Chondrocyte (in vitro differentiated cells): ENCODE results near the gene GOLGA1. TPM values are rescaled to one million over a fixed set of nuclear protein-coding genes. Genes with fewer than 3 reads are reported as not detected.

Experiments used
- DNase-seq: peaks from one replicate; pipeline ENCODE4 v3.0.0; 2021; ENCODE audit warnings: mixed read lengths, low spot score
- H3K27ac Mint-ChIP-seq: one replicate; pipeline ENCODE4 v1.8.0; 2021; ENCODE audit warnings: mild to moderate bottlenecking, moderate library complexity, mixed read lengths; ENCODE audit not compliant: unreplicated experiment
- H3K27me3 Mint-ChIP-seq: 2 replicates; pipeline ENCODE4 v1.8.0; 2021; ENCODE audit warnings: low read depth, mixed read lengths
- H3K36me3 Mint-ChIP-seq: 2 replicates; pipeline ENCODE4 v1.8.0; 2021; ENCODE audit warnings: low read depth, mixed read lengths
- H3K4me1 Mint-ChIP-seq: 2 replicates; pipeline ENCODE4 v1.8.0; 2021; ENCODE audit warnings: low read depth, mild to moderate bottlenecking, mixed read lengths
- H3K4me3 Mint-ChIP-seq: one replicate; pipeline ENCODE4 v1.8.0; 2021; ENCODE audit warnings: mild to moderate bottlenecking, moderate library complexity, mixed read lengths; ENCODE audit not compliant: unreplicated experiment
- H3K9me3 Mint-ChIP-seq: 2 replicates; pipeline ENCODE4 v1.8.0; 2021; ENCODE audit warnings: low read depth, mixed read lengths
- total RNA-seq: library from RNA; stranded (reverse); gene quantifications from 3 replicates; pipeline ENCODE4 v1.2.1, GENCODE V29; 2021
- TF ChIP-seq, protein P1 (sequence below): fragments of 200-600 bp; sonication (generic); IDR thresholded peaks from 2 replicates; pipeline ENCODE4 v1.5.0; 2021; ENCODE audit warnings: antibody characterized with exemption, mild to moderate bottlenecking, moderate library complexity

The GOLGA1 gene
- total RNA-seq, 1 donor from 2014 or later = 25.0 TPM

DNA sequence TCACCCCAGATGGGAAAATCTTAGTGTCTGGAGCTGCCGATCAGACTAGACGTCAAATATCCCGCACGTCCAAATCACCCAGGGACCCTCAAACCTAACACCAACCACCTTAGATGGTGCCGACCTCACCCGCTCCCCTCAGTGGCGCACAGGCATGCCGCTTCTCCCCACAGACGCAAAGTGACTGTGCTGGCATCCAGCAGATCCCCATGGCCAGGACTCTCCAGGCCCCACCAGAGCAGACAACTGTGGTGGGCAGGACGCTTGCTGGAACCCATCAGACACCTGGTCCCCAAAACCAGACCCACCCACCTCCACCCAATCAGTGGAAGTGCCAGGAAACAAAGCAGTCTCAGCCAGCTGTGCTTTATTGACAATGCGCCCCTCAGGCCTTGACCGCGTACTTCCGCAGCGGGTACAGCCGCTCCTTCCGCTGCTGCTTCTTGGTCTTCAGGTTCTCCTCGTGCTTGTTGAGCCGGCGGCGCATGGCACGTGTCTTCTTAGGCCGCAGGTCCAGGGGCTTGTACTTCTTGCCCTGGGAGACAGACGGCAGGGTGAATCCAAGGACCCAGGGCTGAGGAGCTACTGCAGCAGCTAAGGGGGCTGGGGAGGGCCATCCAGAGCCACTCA, 83.2 kb downstream of the GOLGA1 start:
- no peak for DNase-seq
- H3K4me1 Mint-ChIP-seq = peaks cover 41% of the 10 kb centered on the region
- no peak overlapping the region for H3K27ac Mint-ChIP-seq
- TF ChIP-seq, protein P1, sequence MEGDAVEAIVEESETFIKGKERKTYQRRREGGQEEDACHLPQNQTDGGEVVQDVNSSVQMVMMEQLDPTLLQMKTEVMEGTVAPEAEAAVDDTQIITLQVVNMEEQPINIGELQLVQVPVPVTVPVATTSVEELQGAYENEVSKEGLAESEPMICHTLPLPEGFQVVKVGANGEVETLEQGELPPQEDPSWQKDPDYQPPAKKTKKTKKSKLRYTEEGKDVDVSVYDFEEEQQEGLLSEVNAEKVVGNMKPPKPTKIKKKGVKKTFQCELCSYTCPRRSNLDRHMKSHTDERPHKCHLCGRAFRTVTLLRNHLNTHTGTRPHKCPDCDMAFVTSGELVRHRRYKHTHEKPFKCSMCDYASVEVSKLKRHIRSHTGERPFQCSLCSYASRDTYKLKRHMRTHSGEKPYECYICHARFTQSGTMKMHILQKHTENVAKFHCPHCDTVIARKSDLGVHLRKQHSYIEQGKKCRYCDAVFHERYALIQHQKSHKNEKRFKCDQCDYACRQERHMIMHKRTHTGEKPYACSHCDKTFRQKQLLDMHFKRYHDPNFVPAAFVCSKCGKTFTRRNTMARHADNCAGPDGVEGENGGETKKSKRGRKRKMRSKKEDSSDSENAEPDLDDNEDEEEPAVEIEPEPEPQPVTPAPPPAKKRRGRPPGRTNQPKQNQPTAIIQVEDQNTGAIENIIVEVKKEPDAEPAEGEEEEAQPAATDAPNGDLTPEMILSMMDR = no peak
- H3K27me3 Mint-ChIP-seq = no peaks in the 10 kb centered on the region
- H3K4me3 Mint-ChIP-seq = no peak overlapping the region
- no peaks in the 10 kb centered on the region for H3K9me3 Mint-ChIP-seq
- peaks cover 15% of the 10 kb centered on the region for H3K36me3 Mint-ChIP-seq

DNA sequence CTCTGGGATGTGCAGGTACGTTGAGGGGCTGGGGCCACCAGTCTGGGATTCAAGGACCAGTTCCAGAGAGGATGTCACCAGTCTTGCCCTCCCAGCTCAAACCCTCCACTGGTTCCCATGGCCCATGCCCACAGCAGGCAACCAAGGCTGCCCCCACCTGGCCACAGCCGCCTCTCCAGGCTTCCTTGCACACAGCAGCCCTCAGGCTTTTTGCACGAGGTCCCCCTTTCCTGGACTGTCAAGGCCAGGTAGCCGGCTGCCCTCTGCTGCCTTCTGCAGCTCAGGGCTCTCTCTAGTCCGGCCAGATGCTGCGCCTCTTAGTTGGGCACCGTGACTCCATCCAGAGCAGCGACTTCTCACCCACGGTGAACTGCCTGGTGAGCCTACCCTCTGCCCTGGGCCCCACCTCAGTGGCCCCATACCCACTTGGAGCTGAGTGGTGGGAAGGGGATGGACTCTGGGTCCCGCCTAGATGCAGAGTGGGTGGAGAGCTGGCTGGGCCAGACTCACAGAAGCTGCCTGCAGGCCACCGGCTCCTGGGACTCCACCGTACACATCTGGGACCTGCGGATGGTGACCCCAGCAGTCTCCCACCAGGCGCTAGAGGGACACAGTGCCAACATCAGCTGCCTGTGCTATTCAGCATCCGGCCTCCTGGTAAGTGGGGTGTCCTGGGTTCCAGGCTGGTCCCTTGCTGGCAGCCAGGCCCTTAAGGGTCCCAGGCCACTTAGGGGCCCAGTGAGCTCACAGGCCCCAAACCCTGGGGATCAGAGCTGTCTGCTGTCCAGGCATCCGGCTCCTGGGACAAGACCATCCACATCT, 84.7 kb downstream of the GOLGA1 start:
- H3K4me3 Mint-ChIP-seq = no peak overlapping the region
- TF ChIP-seq, protein P1 = peak; percentile 73
- H3K9me3 Mint-ChIP-seq = no peaks in the 10 kb centered on the region
- H3K27me3 Mint-ChIP-seq = no peaks in the 10 kb centered on the region
- DNase-seq = no peak
- peaks cover 15% of the 10 kb centered on the region for H3K36me3 Mint-ChIP-seq
- peaks cover 48% of the 10 kb centered on the region for H3K4me1 Mint-ChIP-seq
- H3K27ac Mint-ChIP-seq = peak overlapping the region; percentile 12

DNA sequence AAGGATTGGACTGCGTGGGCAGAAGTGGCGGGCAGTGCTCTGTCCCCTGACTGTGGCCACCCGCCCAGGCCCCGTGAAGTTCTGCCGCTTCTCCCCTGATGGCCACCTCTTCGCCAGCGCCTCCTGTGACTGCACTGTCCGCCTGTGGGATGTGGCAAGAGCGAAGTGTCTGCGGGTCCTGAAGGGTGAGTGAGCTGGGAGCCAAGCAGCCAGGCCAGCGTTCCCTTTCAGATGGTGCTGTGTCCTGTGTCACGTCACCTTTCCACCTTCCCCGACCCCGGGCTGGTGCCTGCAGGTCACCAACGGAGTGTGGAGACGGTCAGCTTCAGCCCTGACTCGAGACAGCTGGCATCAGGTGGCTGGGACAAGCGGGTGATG, 85.3 kb downstream of the GOLGA1 start:
- TF ChIP-seq, protein P1 = no peak

DNA sequence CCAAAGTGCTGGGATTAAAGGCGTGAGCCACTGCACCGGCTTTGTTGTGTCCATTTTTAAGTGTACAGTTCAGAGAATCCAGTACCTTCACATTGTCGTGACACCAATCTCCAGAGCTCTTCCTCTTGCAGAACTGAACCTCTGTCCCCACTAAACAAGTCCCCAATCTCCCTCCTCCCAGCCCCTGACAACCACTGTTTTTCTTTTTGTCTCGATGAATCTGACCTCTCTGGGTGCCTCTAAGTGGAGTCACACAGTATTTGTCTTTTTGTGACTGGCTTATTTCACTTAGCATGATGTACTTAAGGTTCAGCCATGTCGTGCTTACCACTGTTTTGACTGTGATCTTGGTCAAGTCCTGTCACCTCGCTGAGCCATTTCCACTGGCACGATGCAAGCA, 86.1 kb downstream of the GOLGA1 start:
- Mint-ChIP-seq H3K27me3 (no peaks in the 10 kb centered on the region), H3K9me3 (no peaks in the 10 kb centered on the region), H3K27ac (peak overlapping the region; percentile 72), H3K36me3 (peaks cover 7% of the 10 kb centered on the region), H3K4me3 (no peak overlapping the region), H3K4me1 (peaks cover 45% of the 10 kb centered on the region)
- TF ChIP-seq, protein P1 = no peak
- no peak for DNase-seq

More for the DNA sequence above, 85.3 kb downstream of the GOLGA1 start:
- H3K4me1 Mint-ChIP-seq = peaks cover 48% of the 10 kb centered on the region
- H3K27me3 Mint-ChIP-seq = no peaks in the 10 kb centered on the region
- DNase-seq = no peak
- no peaks in the 10 kb centered on the region for H3K9me3 Mint-ChIP-seq
- peaks cover 15% of the 10 kb centered on the region for H3K36me3 Mint-ChIP-seq
- no peak overlapping the region for H3K4me3 Mint-ChIP-seq
- peak overlapping the region; percentile 49 for H3K27ac Mint-ChIP-seq

DNA sequence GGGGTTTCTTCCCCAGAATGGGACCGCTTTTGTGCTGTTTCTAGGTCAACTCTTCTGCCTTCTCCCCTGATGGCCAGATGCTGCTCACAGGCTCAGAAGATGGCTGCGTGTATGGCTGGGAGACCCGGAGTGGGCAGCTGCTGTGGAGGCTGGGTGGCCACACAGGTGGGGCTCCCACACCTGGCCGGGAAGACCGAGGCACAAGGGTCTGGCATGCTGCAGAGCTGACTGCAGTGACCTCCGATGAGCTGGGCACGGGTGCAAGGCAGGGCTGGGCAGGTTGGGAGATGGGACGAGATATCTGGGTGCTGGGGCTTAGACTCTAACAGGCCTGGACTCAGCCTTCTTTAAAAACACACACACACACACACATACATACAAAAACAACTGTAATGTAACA, 86.7 kb downstream of the GOLGA1 start:
- TF ChIP-seq, protein P1 = no peak
- Mint-ChIP-seq H3K27ac (no peak overlapping the region), H3K27me3 (no peaks in the 10 kb centered on the region), H3K9me3 (no peaks in the 10 kb centered on the region), H3K4me1 (peaks cover 44% of the 10 kb centered on the region), H3K4me3 (no peak overlapping the region), H3K36me3 (peaks cover 3% of the 10 kb centered on the region)
- DNase-seq = no peak
